HG03439 (cell line): ENCODE measurements around the gene FRMD4A.

ENCODE experiments used
- ATAC-seq: cut with Tn5 transposase; IDR thresholded peaks from one replicate; pipeline ENCODE4 v1.9.1; 2021; ENCODE audit warnings: mild to moderate bottlenecking, moderate library complexity; ENCODE audit not compliant: unreplicated experiment

The FRMD4A gene

GRCh38 chr10:14345262-14345661, 14.5 kb upstream of the FRMD4A start:
- no peak for ATAC-seq

DNA sequence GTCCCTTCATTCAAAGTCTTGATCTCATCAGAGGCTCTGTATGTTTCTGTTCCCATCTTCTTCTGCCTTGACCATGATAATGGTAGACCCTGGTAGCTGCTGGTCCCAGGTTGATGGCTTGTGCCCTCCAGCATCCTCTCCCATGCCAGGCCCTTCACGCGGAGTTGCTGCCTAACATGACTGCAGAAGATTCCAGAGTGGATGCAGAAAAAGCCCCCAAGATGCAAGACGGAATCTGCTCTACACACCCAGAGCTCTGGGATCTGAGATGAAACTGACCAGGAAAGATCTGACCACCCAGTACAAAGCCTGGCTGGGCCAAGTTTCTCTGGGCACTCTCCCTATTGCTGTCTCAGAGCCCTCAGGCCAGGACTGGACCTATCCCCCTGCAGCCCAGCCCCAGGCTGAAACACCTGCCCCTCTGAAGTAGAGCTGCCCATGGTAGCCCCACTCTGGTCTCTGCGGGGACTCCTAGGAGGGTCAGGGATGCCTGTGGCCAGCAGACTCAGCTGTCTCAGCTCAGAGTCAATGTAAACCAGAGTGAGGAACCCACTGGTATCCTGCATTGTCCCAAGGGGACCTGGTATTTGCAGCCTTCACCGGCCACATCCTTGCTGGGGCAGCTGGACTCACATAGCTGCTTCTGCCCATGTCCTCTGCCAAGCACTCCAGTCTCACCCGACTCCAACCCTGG, 9.5 kb upstream of the FRMD4A start:
- no peak for ATAC-seq

DNA sequence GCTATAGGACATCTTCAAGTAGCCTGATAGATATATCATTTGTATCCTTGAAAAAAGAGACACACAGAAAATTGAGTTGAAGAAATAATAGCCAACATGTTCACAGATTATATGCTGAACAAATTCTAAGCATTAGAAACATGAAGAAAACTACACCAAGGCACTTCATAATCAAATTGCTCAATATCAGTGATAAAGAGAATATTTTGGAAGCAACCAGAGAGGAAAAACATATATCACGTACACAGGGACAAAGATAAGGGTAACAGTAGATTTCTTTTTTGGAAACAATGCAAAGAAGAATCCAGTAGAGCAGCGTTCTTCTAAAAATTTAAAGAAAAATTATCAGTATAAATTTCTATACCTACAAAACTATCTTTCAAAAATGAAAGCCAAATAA, 6.0 kb upstream of the FRMD4A start:
- no peak for ATAC-seq

- no peak for ATAC-seq
Measured at GRCh38 chr10:14334771-14335170, 4.0 kb upstream of the FRMD4A start.

DNA sequence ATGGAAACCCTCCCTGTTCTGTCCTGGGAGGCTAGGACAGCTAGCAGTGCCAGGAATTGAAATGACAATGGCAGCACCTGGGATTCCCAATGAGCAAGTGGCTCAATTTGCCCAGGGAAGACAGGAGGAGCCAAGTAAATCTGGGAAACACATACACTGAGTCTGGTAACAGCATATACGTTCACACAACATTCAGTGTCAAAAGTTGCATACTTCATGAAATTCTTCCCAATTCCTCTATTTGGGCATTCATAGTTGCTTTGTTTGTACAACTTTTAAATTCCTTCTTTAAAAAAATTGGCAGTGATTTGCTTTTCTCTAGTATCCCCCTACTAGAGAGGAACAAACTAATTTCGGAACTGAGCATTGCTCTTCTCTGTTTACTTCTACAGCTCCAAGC, 2.9 kb upstream of the FRMD4A start:
- ATAC-seq: no peak

DNA sequence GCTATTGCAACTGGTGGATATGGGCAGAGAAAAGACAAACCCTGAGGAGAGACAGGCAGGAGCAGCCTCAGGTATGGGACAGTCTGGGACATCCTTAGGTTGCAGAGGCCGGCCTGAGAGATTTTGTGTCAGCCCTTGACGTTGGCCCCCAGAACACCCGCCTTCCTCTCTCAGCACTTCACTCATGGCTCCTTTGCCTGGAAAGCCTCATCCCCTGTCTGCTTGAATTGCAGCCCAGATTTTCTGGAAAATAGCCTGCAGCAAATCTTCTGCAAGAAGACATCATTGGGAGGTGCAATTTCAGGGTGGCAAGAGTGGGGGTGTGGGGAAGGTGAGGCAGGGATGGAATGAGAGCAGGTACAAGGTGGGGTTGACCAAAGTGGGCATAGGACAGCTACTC, 2.2 kb upstream of the FRMD4A start:
- ATAC-seq: no peak

DNA sequence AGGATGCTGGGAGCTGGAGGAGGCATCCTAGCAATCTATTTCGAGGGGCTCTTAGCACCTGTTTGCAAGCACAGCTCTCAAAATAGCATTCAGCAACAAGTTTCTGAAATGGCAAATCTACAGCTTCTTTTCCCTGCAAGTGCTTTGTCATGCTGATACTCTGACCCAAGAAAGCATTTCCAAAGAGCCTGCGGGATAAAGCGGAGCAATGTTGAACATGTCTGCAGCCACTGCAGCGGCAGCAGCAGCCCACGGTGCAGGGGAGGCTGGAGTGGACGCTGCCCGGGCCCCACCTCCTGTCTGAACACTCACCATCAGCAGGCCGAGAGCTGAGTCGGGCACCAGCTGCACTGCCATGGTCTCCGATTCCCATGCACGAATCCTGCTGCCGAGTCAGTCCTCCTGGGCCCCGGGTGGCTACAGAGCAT, 964 bp downstream of the FRMD4A start:
- no peak for ATAC-seq

DNA sequence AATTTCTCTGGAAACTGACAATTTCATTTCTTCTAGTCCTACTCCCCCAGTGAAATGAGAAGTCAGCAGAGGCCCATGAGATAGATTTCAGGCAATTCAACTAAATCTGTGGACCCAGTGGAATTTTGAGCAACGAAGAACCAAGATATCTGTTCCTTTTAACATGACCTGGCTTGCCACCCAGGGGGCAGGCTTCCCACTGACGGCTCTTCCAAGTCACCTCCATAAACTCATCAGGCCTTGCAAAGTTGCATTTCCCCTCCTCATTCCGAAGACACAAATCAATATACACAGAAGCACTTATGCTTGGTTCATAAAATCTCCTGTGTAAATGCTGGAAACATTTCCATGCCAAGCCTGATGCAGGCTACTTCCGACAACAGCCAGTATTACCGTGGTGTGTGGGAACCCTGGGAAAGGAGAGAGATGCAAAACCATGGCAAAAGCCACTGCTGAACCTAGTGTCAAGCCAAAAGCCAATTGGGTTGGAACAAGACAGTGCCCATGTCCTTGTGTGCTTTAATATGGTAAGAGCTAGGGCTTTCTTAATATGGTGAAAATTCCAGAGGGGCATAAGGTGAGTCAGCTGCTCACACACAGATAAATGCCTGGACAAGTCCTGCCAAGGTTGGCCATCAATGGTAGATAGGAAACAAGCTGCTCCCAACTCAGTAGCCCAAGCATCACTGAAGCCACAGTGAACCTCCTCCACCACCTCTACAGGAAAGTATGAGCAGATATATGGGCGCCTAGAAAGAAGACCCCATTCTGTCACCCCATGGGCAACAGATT, 1.6 kb downstream of the FRMD4A start:
- ATAC-seq: no peak

DNA sequence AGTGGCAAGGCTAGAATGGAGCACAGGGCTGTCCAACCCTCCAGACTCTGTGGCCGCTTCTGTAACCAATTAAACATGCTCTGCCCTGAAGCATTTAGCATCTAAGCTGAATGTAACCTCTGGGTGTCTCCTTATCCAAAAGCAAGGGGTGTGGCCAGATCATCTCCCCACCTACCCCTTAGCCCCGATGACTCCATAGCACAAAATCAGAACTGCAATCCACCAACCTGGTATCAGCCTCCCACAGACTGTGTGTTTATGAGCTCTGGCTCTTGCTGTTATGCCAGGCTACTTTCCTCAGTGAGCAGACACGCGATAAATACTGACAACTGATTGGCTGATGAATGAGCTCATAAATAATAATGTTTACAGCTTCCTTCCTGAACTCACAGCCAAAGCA, 3.2 kb downstream of the FRMD4A start:
- no peak for ATAC-seq

DNA sequence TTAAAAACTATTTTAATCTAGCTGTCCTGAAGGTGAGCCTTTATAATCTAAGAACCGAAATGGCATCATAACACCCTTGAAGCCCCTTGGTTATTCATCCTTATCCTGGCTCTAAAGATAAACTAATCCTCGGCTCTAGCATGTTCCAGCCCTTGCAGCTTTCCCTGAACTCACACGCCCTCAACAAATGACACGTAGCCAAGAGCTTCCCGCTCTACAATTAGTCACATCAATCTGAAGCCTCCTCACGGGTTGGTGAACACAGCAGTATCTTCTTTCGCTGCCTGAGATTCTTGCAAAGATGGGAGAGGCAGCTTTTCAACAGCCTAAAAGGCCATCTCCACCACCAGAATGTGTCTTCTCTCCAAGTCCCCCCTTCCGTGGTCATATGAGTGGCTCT, 4.1 kb downstream of the FRMD4A start:
- ATAC-seq: no peak

DNA sequence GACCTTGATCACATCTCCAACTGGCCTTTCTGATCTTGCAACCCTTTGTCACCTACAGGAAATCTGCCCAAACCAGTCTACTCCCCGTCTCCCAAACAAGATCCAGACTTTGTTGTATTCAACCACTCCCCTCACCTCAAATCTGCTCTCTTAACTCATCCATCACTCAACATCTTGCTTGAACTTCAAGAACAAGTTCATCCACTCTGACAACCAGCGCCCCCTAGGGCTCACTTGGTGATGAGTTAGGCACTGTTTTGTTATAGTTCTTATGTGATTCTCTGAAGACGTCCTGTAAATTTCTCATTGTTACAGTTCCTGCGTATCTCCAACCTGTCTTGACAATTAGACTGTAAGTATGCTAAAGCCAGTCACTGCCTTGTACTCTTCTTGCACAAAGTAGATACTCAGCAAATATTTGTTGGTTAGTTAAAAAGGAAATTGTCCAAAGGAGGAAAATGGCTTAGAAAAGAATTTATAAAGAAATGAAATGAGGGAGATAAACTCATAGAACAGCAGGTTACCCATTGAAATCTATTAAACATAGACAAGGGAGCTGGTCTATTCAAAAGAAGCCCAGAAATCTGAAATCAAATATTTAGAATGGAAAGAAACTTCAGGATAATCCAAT, 5.3 kb downstream of the FRMD4A start:
- no peak for ATAC-seq

DNA sequence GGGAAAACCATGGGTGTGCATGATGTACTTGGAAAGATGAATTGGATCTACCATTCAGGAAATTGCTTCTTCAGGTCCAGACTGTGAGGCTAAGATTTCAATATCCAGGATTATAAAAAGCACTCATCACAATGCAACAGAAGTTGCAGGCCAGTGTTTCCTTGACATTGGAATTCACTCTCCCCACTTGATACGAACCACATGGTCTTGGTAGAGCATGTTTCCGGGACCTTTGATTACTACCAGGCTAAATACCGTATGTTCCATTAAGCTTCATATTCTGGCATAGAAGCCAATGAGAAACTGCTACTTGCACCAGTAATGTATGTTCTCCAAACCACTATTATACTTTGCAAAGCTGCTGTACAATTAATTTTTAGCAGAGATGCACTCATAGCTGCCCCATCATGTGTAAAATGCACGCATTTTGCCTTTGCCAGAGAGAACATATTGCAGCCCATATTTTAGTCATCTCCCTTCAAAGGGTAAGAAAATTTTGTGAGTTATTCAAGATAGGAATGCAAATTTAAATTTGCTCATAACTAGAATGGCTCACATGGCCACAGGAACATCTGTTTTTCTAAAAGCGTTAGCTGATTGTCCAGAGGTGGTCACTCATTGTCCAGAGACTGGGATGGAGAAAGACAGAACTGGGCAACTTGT, 8.1 kb downstream of the FRMD4A start:
- ATAC-seq: no peak

DNA sequence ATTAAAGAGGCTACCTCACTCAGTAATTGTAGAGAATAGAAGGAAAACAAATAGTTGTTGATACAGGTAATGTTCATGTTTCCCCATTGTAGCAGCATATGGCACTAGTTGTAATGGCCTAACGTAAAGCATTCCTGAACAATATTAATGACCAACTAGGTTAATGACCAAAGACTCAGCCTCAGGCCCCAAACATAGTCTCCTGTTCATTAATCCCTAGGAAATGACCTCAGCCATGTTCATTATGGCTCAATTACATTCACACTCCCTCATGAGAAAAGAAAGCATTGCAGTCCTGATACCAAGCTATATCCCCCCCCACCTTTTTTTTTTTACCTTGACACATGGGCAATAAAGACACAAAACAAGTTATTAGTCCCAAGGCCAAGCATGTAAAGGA, 12.7 kb downstream of the FRMD4A start:
- ATAC-seq: no peak

DNA sequence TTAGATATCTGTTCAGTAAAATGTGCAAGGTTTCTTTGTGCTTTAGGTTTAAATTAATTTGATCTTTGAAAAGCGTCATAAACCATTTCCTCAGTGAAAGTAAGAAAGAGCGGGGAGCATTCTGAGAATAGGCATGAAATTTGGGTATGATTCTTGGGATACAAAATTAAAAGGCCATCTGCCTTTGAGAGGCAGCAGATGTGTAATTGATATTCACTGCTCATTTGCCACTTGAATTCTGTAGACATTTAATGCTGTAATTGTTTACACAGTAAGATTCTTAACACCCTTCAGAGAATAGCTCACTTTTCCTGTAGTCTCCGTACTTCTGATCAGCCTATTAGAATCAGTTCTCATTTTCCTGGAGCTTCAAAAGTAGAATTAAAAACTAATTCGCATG, 18.7 kb downstream of the FRMD4A start:
- no peak for ATAC-seq

- no peak for ATAC-seq
Measured at GRCh38 chr10:14311206-14311957, 19.3 kb downstream of the FRMD4A start.

DNA sequence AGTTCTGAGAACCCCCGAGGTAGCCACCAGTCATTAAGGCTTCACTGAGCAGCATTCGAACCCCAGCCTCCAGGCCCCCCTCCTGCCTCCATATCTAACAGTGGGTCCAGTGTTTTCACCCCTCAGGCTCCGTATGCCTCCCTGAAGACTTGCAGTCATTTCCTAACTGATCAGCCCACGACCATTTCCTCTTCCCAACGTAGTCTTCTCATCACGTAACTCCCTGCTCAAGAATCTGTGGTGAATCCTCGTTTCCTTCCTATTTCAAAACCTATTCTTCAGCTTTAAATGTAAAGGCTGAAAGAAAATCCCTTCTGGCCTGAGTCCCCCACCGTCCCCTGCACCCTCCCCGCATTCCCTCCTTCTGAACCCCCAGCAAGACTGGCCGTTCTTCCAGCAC, 21.1 kb downstream of the FRMD4A start:
- ATAC-seq: no peak

- no peak for ATAC-seq
Measured at GRCh38 chr10:14306190-14306589, 24.5 kb downstream of the FRMD4A start.

GRCh38 chr10:14304046-14304445, 26.7 kb downstream of the FRMD4A start:
- no peak for ATAC-seq

DNA sequence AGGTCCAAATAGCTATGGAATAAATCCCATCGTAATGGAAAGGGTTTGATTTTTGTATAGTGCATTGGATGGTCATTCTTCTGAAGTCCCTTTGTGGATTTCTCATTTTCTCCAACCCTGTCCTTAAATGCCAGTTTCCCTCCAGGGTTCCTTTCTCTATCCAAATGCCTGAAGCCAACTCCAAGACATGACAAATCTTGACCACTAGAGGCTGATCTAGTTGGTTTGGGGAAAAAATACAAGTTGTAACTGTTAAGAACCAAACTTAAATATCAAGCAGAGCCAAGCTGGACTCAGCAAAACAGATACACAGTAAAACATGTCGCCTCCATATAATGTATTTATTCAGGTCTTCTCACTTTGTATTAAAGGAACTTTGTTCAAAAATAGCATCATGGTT, 28.7 kb downstream of the FRMD4A start:
- ATAC-seq: no peak

DNA sequence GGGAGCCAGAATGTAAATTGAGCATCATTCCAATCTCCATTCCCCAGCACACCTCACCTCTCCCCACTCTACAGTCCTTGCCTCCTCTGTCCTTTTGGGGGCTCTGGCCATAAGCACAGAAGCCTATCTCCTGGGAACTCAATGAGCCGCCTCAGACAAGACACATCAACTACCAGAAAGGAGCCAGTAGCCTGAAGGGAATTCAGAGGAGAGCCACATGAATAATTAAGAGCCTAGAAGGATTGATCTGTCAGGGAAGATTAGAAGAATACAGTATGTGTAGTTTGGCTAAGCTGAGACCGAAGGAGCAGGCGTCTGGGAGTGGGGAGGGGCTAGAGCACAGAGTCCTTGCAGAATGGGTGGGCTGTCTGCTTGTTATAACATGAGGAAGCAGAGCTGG, 31.2 kb downstream of the FRMD4A start:
- no peak for ATAC-seq
